GM18861 (cell line): ENCODE measurements around the gene MVB12B.

Experiments
- ATAC-seq: cut with Tn5 transposase; IDR thresholded peaks from one replicate; pipeline ENCODE4 v1.9.1; 2021; ENCODE audit not compliant: unreplicated experiment

Gene MVB12B

GRCh38 chr9:126357074-126357473 is 30.4 kb downstream of the MVB12B start:
- ATAC-seq: no peak

DNA sequence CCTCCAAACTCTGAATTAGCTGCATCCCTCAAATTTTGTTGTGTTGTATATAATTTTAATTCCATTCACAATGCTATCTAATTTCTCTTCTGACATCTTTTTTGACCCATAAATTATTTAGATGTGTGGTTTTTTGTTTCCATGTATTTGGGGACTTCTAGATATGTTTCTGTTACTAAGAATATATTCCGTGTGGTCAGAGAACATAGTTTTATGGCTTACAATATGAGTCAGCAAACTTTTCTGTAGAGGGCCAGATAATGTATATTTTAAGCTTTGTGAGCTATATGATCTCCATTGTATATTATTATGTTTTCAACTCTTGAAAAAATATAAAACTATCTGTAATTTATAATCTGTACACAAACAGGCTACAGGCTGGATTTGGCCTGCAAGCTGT is 33.4 kb downstream of the MVB12B start:
- ATAC-seq: no peak

- ATAC-seq: no peak
These were observed 35.2 kb downstream of the MVB12B start for GRCh38 chr9:126361810-126362238.

- ATAC-seq: no peak
These were observed 36.6 kb downstream of the MVB12B start for GRCh38 chr9:126363250-126363649.

GRCh38 chr9:126363847-126364671 is 37.4 kb downstream of the MVB12B start:
- ATAC-seq: no peak

DNA sequence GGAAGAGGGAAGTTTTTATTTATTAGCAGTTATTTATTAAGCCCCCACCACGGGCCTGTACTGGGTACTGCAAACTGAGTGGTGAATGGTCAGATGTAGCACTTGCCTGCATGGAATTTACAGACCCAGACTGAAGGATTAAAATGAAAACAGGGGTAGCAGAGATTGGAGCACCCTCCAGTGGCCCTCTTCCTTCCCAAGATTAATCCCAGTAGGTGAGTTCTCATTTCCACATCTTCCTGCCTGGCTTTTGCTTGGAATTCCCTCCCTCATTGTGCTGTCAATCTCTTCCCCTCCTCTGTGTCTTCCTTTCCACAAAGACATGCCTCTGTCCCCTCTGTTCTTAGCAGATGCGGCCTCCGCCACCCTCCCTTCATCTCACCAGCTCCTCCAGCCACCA is 39.2 kb downstream of the MVB12B start:
- ATAC-seq: no peak

DNA sequence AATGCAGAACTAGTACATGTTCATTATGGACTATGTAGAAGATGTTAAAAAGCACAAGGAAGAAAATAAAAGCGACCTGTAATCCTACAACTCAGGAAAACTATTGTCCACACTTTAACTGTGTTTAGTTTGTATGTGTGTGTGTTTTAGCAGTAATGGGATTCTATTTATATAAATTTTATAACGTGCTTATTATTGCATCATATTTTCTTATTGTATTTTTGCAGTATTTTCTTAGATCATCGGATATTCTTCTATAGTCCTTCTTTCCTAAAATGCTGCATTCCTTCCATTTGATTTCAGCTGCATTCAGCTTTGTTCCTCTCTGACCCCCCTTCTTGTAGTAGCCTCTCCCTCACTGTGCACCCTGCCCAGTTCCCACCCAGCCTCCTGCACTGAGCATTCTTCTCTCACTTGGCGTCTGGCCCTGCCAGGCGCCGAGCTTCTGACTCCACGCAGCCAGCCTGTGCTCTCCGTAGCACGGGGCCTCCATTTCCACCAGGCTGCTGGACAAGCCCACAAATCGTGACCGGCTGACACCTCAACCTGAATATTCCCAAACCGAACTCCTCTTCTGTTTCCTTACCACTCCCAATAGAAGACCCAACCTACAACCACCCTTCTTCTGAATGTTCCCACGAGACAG is 39.9 kb downstream of the MVB12B start:
- no peak for ATAC-seq

DNA sequence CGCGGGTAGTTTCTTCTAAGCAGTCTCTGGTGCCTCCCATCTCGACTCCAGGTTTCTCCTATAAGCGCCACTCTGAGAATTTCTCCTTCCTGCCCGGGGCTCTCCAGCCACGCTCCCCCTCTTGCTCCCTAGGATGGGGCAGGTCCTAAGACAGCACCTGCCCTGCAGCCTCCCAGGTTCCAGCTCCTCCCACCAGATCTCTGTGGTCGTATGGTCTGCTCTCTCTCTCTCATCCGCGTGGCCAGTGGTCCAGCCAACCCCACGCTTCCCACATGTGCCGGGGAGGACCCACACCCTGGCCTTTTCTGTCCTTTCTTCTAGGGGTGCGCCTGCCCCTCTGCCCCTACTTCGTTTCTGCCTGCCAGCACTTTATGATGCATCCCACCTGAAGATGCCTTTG is 40.5 kb downstream of the MVB12B start:
- ATAC-seq: no peak

DNA sequence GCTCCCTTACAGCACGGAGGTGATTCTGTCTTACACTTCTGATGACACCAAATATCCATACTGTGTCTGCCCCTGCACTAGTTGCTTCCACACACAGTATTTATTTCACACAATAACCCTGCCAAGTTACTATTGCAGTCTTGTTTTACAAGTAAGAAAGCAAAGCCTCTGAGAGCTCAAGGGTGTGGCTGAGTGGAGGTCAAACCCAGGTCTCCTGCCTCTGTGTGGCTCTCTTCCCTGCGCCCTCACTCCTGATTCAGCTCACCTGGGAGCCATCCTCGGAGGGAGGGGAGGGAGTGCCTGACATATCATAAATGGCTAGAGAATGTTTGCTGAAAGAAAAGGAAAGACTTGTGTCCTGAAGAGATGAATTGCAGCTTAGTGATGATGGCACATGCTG is 41.0 kb downstream of the MVB12B start:
- ATAC-seq: no peak

DNA sequence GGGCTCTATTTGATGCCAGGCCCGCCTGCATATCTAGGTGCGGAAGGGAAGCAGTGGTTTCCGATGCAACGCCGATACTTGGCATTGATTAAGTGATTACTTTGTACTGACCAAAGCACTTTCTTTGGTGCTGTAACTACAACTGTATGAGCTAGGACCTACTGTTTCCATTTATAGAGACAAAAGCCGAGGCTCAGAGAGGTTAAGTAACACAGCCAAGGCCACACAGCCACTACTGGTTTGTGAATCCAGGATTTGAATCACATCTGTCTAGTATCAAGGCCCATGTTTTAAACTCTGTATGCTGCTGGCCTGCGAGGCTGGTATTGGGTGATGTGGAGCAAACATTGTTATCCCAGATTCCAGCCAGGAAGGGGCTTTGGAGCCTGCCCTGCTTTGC is 41.4 kb downstream of the MVB12B start:
- no peak for ATAC-seq

- no peak for ATAC-seq
These were observed 44.6 kb downstream of the MVB12B start for GRCh38 chr9:126371007-126371870.

- no peak for ATAC-seq
These were observed 46.1 kb downstream of the MVB12B start for GRCh38 chr9:126372716-126373115.

DNA sequence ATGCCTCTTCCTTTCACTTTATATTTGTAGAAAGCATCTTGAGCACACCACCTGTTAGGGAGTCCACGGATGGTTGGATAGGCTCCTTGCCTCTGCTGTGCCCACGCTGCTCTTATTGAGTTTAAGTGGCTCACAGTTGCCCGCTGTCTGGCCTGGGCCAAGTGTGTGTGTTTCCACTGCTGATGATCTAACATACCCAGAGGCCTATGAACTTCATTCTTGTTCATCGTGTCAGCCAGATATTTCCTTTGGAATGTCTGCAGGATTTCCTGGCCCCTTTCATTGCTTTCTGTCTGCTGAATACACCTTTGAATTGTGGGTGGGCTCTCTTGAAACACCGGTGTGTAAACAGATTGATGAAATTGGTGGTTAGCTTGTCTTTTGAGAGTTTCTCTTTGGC is 46.6 kb downstream of the MVB12B start:
- no peak for ATAC-seq

- ATAC-seq: no peak
These were observed 47.7 kb downstream of the MVB12B start for GRCh38 chr9:126374366-126374781.

GRCh38 chr9:126375386-126375785 is 48.8 kb downstream of the MVB12B start:
- ATAC-seq: no peak

DNA sequence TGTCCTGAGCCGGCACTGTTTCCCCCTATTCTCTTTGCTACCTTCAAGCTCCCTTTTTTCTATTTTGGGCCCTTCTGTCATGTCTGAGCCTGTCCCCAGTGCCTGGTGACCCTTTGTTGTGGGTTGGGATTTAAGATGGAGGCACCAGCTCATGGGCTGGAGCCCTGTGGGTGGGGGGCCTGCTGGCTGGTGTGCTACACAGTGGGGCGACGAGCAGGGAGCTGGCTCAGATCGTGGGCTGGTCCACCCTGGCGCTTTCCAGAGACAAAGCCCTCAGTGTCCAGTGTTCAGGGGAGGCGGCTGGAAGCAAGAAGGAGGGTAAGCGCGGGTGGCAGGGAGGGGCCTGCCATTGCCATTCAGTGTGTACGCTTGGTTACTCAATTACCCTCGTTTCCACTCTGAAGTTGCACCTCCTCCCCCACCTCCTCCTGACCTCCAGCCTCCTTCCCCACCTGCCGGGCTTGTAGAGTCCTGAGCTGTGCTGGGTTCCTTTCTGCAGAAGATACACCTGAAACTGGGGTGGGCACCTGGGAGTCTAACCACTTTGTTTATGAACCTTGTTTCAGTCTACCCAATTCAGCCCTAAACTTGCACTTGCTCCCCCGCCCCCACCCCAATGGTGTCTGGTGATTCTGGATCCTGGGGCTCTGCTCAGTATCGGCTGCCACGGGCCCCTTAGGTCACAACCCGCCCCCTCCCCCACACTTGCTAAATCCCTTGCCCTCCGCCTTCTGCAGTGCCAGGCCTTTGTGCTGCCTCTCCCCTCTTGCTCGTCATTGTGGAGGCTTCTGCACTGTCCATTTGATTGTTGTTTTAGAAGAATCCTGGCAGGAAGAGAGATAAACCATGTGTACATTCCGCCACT is 49.9 kb downstream of the MVB12B start:
- ATAC-seq: no peak

- no peak for ATAC-seq
These were observed 50.5 kb downstream of the MVB12B start for GRCh38 chr9:126377176-126377509.

- ATAC-seq: no peak
These were observed 50.9 kb downstream of the MVB12B start for GRCh38 chr9:126377536-126377935.

GRCh38 chr9:126378761-126379160 is 52.1 kb downstream of the MVB12B start:
- ATAC-seq: no peak

GRCh38 chr9:126379661-126380360 is 53.2 kb downstream of the MVB12B start:
- ATAC-seq: no peak
